HepG2 (cell line): Measurements from ENCODE around the gene GCHFR. TPM values are rescaled to one million over a fixed set of nuclear protein-coding genes. Genes with fewer than 3 reads are reported as not detected.

Experiments
- BORCS8-MEF2B ChIP-seq: sonication (generic); formaldehyde crosslinking; IDR thresholded peaks from 2 replicates; pipeline ENCODE4 v1.8.0; 2022; ENCODE audit warnings: mild to moderate bottlenecking, missing genetic modification reagents
- GABPB1 ChIP-seq: IDR thresholded peaks from 2 replicates; pipeline ENCODE4 v1.6.1; 2016; ENCODE audit warnings: mild to moderate bottlenecking, missing genetic modification reagents, moderate library complexity, missing compliant biosample characterization
- HOXA9 ChIP-seq: sonication (generic); formaldehyde crosslinking; IDR thresholded peaks from 2 replicates; pipeline ENCODE4 v1.8.1; 2022; ENCODE audit warnings: missing genetic modification reagents, mild to moderate bottlenecking, moderate library complexity, borderline replicate concordance
- JARID2 ChIP-seq: sonication (generic); formaldehyde crosslinking; IDR thresholded peaks from 2 replicates; pipeline ENCODE4 v1.8.1; 2023; ENCODE audit warnings: missing genetic modification reagents, inconsistent platforms; ENCODE audit not compliant: insufficient replicate concordance
- KLF13 ChIP-seq: sonication (generic); formaldehyde crosslinking; IDR thresholded peaks from 2 replicates; pipeline ENCODE4 v1.4.0; 2020; ENCODE audit warnings: mild to moderate bottlenecking, missing genetic modification reagents
- KLF9 ChIP-seq: IDR thresholded peaks from 2 replicates; pipeline ENCODE4 v1.6.1; 2016; ENCODE audit warnings: low read depth
- MAFK ChIP-seq, 2 experiments: IDR thresholded peaks in 1 of 2; conservative IDR thresholded peaks in 1 of 2; 2 replicates each; pipeline ENCODE4 v1.6.1; 2011; ENCODE audit warnings: improper control_type of control experiment in 2 of 2, low read length in 2 of 2
- MED13 ChIP-seq: sonication (generic); formaldehyde crosslinking; IDR thresholded peaks from 2 replicates; pipeline ENCODE4 v1.5.0; 2020; ENCODE audit warnings: missing genetic modification reagents
- PATZ1 ChIP-seq: sonication (generic); formaldehyde crosslinking; IDR thresholded peaks from 2 replicates; pipeline ENCODE4 v1.4.0; 2020; ENCODE audit warnings: missing genetic modification reagents
- POGZ ChIP-seq: sonication (generic); formaldehyde crosslinking; IDR thresholded peaks from 2 replicates; pipeline ENCODE4 v1.4.0; 2020; ENCODE audit warnings: mild to moderate bottlenecking, missing genetic modification reagents
- RXRB ChIP-seq: IDR thresholded peaks from 2 replicates; pipeline ENCODE4 v1.6.1; 2016; ENCODE audit warnings: borderline replicate concordance, missing genetic modification reagents, missing compliant biosample characterization
- SMARCC2 ChIP-seq: fragments of 450-650 bp; IDR thresholded peaks from 2 replicates; pipeline ENCODE4 v1.6.1; 2017; ENCODE audit warnings: antibody characterized with exemption, mild to moderate bottlenecking
- THAP11 ChIP-seq: IDR thresholded peaks from 2 replicates; pipeline ENCODE4 v1.6.1; 2016; ENCODE audit warnings: missing biosample characterization, missing genetic modification reagents
- TMF1 ChIP-seq: sonication (generic); formaldehyde crosslinking; IDR thresholded peaks from 2 replicates; pipeline ENCODE4 v1.8.1; 2022; ENCODE audit warnings: low read depth, missing genetic modification reagents
- ZBTB43 ChIP-seq: sonication (generic); formaldehyde crosslinking; conservative IDR thresholded peaks from 2 replicates; pipeline ENCODE4 v1.4.0; 2020; ENCODE audit warnings: missing genetic modification reagents
- ZNF101 ChIP-seq: sonication (generic); formaldehyde crosslinking; IDR thresholded peaks from 2 replicates; pipeline ENCODE4 v1.4.0; 2020; ENCODE audit warnings: mild to moderate bottlenecking, low read depth, missing genetic modification reagents, borderline replicate concordance
- ZNF234 ChIP-seq: sonication (generic); formaldehyde crosslinking; conservative IDR thresholded peaks from 2 replicates; pipeline ENCODE4 v1.5.1; 2020; ENCODE audit warnings: mild to moderate bottlenecking, missing genetic modification reagents
- ZNF24 ChIP-seq: fragments of 450-650 bp; IDR thresholded peaks from 2 replicates; pipeline ENCODE4 v1.6.1; 2017; ENCODE audit warnings: antibody characterized with exemption, mild to moderate bottlenecking
- ZNF33A ChIP-seq: sonication (generic); formaldehyde crosslinking; IDR thresholded peaks from 2 replicates; pipeline ENCODE4 v1.5.1; 2020; ENCODE audit warnings: missing genetic modification reagents, mild to moderate bottlenecking, moderate library complexity, borderline replicate concordance
- ZNF34 ChIP-seq: sonication (generic); formaldehyde crosslinking; IDR thresholded peaks from 2 replicates; pipeline ENCODE4 v1.4.0; 2020; ENCODE audit warnings: mild to moderate bottlenecking, missing genetic modification reagents, borderline replicate concordance
- ZNF598 ChIP-seq: sonication (generic); formaldehyde crosslinking; IDR thresholded peaks from 2 replicates; pipeline ENCODE4 v1.5.1; 2020; ENCODE audit warnings: mild to moderate bottlenecking, missing genetic modification reagents, borderline replicate concordance
- ZNF607 ChIP-seq: sonication (generic); formaldehyde crosslinking; IDR thresholded peaks from 2 replicates; pipeline ENCODE4 v1.5.1; 2020; ENCODE audit warnings: missing genetic modification reagents, mild to moderate bottlenecking, borderline replicate concordance
- ZNF713 ChIP-seq: sonication (generic); formaldehyde crosslinking; IDR thresholded peaks from 2 replicates; pipeline ENCODE4 v1.4.0; 2020; ENCODE audit warnings: mild to moderate bottlenecking, missing genetic modification reagents
- ZNF749 ChIP-seq: sonication (generic); formaldehyde crosslinking; IDR thresholded peaks from 2 replicates; pipeline ENCODE4 v1.8.0; 2022; ENCODE audit warnings: mild to moderate bottlenecking, missing genetic modification reagents, moderate library complexity, borderline replicate concordance
- ZNF772 ChIP-seq: sonication (generic); formaldehyde crosslinking; IDR thresholded peaks from 2 replicates; pipeline ENCODE4 v1.5.0; 2020; ENCODE audit warnings: mild to moderate bottlenecking, missing genetic modification reagents
- ZNF777 ChIP-seq: sonication (generic); formaldehyde crosslinking; IDR thresholded peaks from 2 replicates; pipeline ENCODE4 v1.4.0; 2020; ENCODE audit warnings: missing genetic modification reagents
- ZNF816 ChIP-seq: sonication (generic); formaldehyde crosslinking; IDR thresholded peaks from 2 replicates; pipeline ENCODE4 v1.8.0; 2022; ENCODE audit warnings: missing genetic modification reagents, mild to moderate bottlenecking, borderline replicate concordance
- ZNF841 ChIP-seq: sonication (generic); formaldehyde crosslinking; IDR thresholded peaks from 2 replicates; pipeline ENCODE4 v1.8.1; 2023; ENCODE audit warnings: missing genetic modification reagents, borderline replicate concordance
- polyA plus RNA-seq, 8 experiments: library from polyadenylated mRNA; depleted of rRNA in 3 of 8; stranded (reverse) in 7 of 8; unstranded in 1 of 8; fragments of >200 nt; fragmentation: Illumina TruSeq in 4 of 8; extraction: Trizol in 4 of 8; gene quantifications; 2 replicates each; pipeline versions ENCODE4 v1.2.1 to v1.2.3, GENCODE V29; 2011 to 2016; ENCODE audit warnings: low read depth in 4 of 8, missing spikeins in 1 of 8, mixed read lengths in 1 of 8; ENCODE audit not compliant: insufficient read depth in 1 of 8
- total RNA-seq, 5 experiments: library from RNA; depleted of rRNA; stranded (reverse); fragments of >200 nt; fragmentation: Illumina TruSeq; extraction: Trizol; gene quantifications; 2 replicates each; pipeline ENCODE4 v1.2.3, GENCODE V29; 2016; ENCODE audit warnings: low read depth in 1 of 5

Gene GCHFR
- total and polyA plus RNA-seq, 2 of the 13 experiments (the other 11 are each of a cell fraction or from before 2014, with no cell fraction given), result 51.5 to 92.4 TPM

DNA sequence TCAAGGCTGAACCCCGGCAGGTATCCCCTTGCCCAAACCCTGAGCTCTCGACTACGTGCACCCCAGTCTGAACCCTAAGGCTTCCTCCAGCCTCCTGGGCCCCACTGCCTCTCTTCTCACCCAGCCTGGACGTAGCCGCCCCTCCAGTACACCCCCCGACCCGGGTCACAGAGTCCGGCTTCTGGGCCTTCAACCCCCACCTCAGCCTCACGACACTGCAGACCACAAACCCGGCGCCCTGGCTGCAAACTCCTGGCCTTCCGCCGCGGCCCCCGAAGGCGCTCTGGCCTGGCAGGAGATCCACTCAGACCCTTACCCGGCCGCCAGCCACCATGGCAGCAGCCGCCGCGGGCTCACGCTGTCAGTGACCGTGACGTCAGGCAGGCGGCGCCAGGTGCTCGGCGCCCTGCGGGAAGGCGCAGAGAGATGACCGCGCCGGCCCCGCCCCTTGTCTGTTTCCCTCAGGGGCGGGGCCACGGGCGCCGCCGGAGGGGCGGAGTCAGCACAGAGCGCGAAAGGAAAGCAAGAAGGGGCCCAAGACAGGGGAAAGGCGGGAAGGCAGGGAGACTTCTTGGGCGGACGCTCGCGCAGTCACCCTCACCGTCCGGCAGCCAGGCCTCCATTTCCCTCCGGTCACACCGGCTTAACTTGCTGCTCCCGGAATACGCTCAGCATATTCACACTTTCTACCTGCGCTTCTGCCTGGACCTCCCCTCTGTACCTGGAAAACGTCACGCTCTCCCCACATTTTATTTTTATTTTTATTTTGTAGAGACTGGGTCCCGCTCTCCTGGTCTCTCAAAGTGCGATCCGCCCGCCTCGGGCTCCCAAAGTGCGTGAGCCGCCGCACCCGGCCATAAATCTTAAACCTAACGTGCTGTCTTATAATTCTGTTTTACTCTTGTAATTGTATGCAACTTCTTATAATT, 8.7 kb upstream of the GCHFR start, which contains the start of gene RMDN3 (continued):
- peak; percentile 78; the same call in 1 of the 2 replicates for TF ChIP-seq ZNF34 (CRISPR knock-in tag)
- no peak for TF ChIP-seq MAFK (conservative IDR thresholded peaks at IDR 0.05 in 1 of 2, IDR thresholded peaks at IDR 0.05 in 1 of 2; ENCODE audit: low read length in 2 of 2)
- TF ChIP-seq ZNF772 (CRISPR knock-in tag), result no peak
- peak; percentile 61 for TF ChIP-seq PATZ1
- no peak for TF ChIP-seq ZNF101 (CRISPR knock-in tag)
- TF ChIP-seq ZBTB43 (CRISPR knock-in tag), result no peak; the same call in 1 of the 2 replicates
- 0 out of 2 replicates have a peak, but pooled peaks have one; percentile 61 for TF ChIP-seq ZNF713 (CRISPR knock-in tag)
- TF ChIP-seq ZNF33A, result 0 out of 2 replicates have a peak, but pooled peaks have one; percentile 48
- TF ChIP-seq ZNF749 (CRISPR knock-in tag), result no peak
- peak; percentile 85; the same call in 1 of the 2 replicates for TF ChIP-seq POGZ (CRISPR knock-in tag)
- TF ChIP-seq KLF9 (CRISPR knock-in tag), result no peak; the same call in 1 of the 2 replicates
- TF ChIP-seq ZNF234 (CRISPR knock-in tag), result no peak
- TF ChIP-seq ZNF607 (CRISPR knock-in tag), result peak; percentile 73; the same call in 1 of the 2 replicates
- TF ChIP-seq BORCS8-MEF2B (CRISPR knock-in tag), result no peak
- TF ChIP-seq JARID2 (CRISPR knock-in tag), result no peak
- TF ChIP-seq ZNF598 (CRISPR knock-in tag), result no peak
- peak; percentile 59 for TF ChIP-seq ZNF816
- peak; percentile 88 for TF ChIP-seq GABPB1 (CRISPR knock-in tag)
- TF ChIP-seq RXRB (CRISPR knock-in tag), result peak; percentile 29; the same call in 1 of the 2 replicates
- TF ChIP-seq ZNF777 (CRISPR knock-in tag), result no peak; the same call in none of the 2 replicates
- TF ChIP-seq TMF1 (CRISPR knock-in tag), result no peak
- TF ChIP-seq KLF13 (CRISPR knock-in tag), result no peak
- TF ChIP-seq ZNF24, result no peak
- no peak for TF ChIP-seq SMARCC2
- TF ChIP-seq THAP11, result peak; percentile 93
- TF ChIP-seq ZNF841 (CRISPR knock-in tag), result no peak
- 0 out of 2 replicates have a peak, but pooled peaks have one; percentile 30 for TF ChIP-seq MED13
- no peak for TF ChIP-seq HOXA9 (CRISPR knock-in tag)
